AG04449 (cell line): ENCODE data around the gene SLX4IP.

ENCODE experiments used
- CTCF ChIA-PET: fragments of 350-600 bp; formaldehyde crosslinking; extraction: SDS; loops from one replicate; lab custom pipeline; 2021; ENCODE audit warnings: antibody characterized with exemption; lab: Yijun Ruan, JAX
- POLR2A ChIA-PET: fragments of 400-600, 350-600 bp; formaldehyde crosslinking; extraction: SDS; loops from one replicate; lab custom pipeline; 2020; ENCODE audit warnings: antibody characterized with exemption, inconsistent platforms; lab: Yijun Ruan, JAX
- DNase-seq: peaks from one replicate; pipeline ENCODE4 v3.0.0-alpha.2; 2010; ENCODE audit warnings: low read depth, low spot score
- H3K4me3 ChIP-seq: 2 replicates; pipeline ENCODE4 v1.5.1; 2011; ENCODE audit warnings: low read depth, mild to moderate bottlenecking, control low read depth, low read length
- CTCF ChIP-seq: IDR thresholded peaks from one replicate; pipeline ENCODE4 v1.5.1; 2011; ENCODE audit warnings: mild to moderate bottlenecking, moderate library complexity, low read length, control low read depth, inconsistent platforms; ENCODE audit not compliant: insufficient read depth; ENCODE audit errors: missing control alignments

The SLX4IP gene

GRCh38 chr20:10673842-10674683 is 239.0 kb downstream of the SLX4IP start, which contains the start of gene JAG1:
TSS of gene JAG1 (minus strand) at chr20:10673999. CDS start at chr20:10673530, 469 bp downstream.
- no peak for TF ChIP-seq CTCF
- peak; percentile 82 for DNase-seq
- ChIA-PET CTCF (interaction anchor here (0.7 to 2.9 kb wide), 30 partner anchors 9 to 869 kb away, joined by 3 to 16 read pairs (median 3); no protein-coding TSS in a partner anchor), POLR2A (interaction anchor here (0.9 to 1.5 kb wide), 6 partner anchors 9 to 504 kb away, joined by 3 to 7 read pairs (median 4); partner anchors contain the start of gene MKKS)
- H3K4me3 ChIP-seq, result peak within 1 kb of the TSS; percentile 92

GRCh38 chr20:10674684-10675449 is 239.8 kb downstream of the SLX4IP start:
- CTCF ChIA-PET, result interaction anchor here (0.6 to 2.9 kb wide), 36 partner anchors 8 to 868 kb away, joined by 3 to 16 read pairs (median 3); no protein-coding TSS in a partner anchor
- DNase-seq, result no peak
- POLR2A ChIA-PET, result interaction anchor here (0.9 to 1.5 kb wide), 6 partner anchors 8 to 503 kb away, joined by 3 to 7 read pairs (median 4); partner anchors contain the start of gene MKKS
- H3K4me3 ChIP-seq, result peak overlapping the region; percentile 92
- TF ChIP-seq CTCF, result peak; percentile 96

- POLR2A ChIA-PET, result interaction anchor here (1.1 kb wide), 1 partner anchor 241 kb away, joined by 3 read pairs; the partner anchor contains the start of gene MKKS
- H3K4me3 ChIP-seq, result no peak overlapping the region
- CTCF ChIA-PET, result interaction anchor here (0.6 to 2.9 kb wide), 16 partner anchors 8 to 858 kb away, joined by 3 to 16 read pairs (median 3); no protein-coding TSS in a partner anchor
- no peak for DNase-seq
- no peak for TF ChIP-seq CTCF
These were observed 240.3 kb downstream of the SLX4IP start for GRCh38 chr20:10675450-10675848.

- no peak for DNase-seq
- ChIA-PET POLR2A (no interaction called here), CTCF (interaction anchor here (0.7 to 2.9 kb wide), 2 partner anchors 13 to 20 kb away, joined by 3 to 14 read pairs; no protein-coding TSS in a partner anchor)
- no peak for TF ChIP-seq CTCF
- no peak overlapping the region for H3K4me3 ChIP-seq
These were observed 241.4 kb downstream of the SLX4IP start for GRCh38 chr20:10676518-10676917.
